MCF 10A (cell line): ENCODE measurements around the gene PNRC2. TPM values are rescaled to one million over a fixed set of nuclear protein-coding genes. Genes with fewer than 3 reads are reported as not detected.
A peak's percentile ranks its signal among the peaks of the same experiment; 100 is the strongest.

Experiments used
- BruUV-seq: library from RNA; stranded (reverse); fragments of 400-500 nt; replicated peaks from 2 replicates; lab custom pipeline; 2021; lab: Mats Ljungman, UMichigan
- CTCF ChIA-PET: fragments of 300-600 bp; sonication (Branson Sonifier 250); formaldehyde crosslinking; extraction: SDS; loops from one replicate; lab custom pipeline; 2021; ENCODE audit warnings: antibody characterized with exemption, inconsistent platforms; lab: Yijun Ruan, JAX
- POLR2A ChIA-PET: fragments of 300-600, 350-650 bp; sonication (Branson Sonifier 250); formaldehyde crosslinking; extraction: SDS; loops from one replicate; lab custom pipeline; 2020; ENCODE audit warnings: antibody characterized with exemption, inconsistent platforms; lab: Yijun Ruan, JAX
- DNase-seq: peaks from one replicate; pipeline ENCODE4 v3.0.0-alpha.2; 2018; ENCODE audit not compliant: unreplicated experiment
- H3K27ac Mint-ChIP-seq: one replicate; pipeline ENCODE4 v1.8.0; 2022; ENCODE audit warnings: mild to moderate bottlenecking, low read depth, mixed read lengths; ENCODE audit not compliant: unreplicated experiment
- H3K27me3 Mint-ChIP-seq: one replicate; pipeline ENCODE4 v1.8.0; 2022; ENCODE audit warnings: mixed read lengths; ENCODE audit not compliant: insufficient read depth, unreplicated experiment
- H3K36me3 Mint-ChIP-seq: one replicate; pipeline ENCODE4 v1.8.0; 2022; ENCODE audit warnings: mild to moderate bottlenecking, moderate library complexity, mixed read lengths; ENCODE audit not compliant: insufficient read depth, unreplicated experiment
- H3K4me1 Mint-ChIP-seq: one replicate; pipeline ENCODE4 v1.8.0; 2022; ENCODE audit warnings: mixed read lengths; ENCODE audit not compliant: insufficient read depth, unreplicated experiment
- H3K4me3 Mint-ChIP-seq: one replicate; pipeline ENCODE4 v1.8.0; 2022; ENCODE audit warnings: mild to moderate bottlenecking, moderate library complexity, mixed read lengths; ENCODE audit not compliant: unreplicated experiment
- H3K9me3 Mint-ChIP-seq: one replicate; pipeline ENCODE4 v1.8.0; 2022; ENCODE audit warnings: mixed read lengths; ENCODE audit not compliant: unreplicated experiment
- CTCF ChIP-seq: fragments of 200-600 bp; IDR thresholded peaks from one replicate; pipeline ENCODE4 v1.8.0; 2022; ENCODE audit warnings: antibody characterized with exemption, mild to moderate bottlenecking; ENCODE audit not compliant: unreplicated experiment
- intact Hi-C: fragments of 100-400 bp; cut with micrococcal nuclease; formaldehyde crosslinking; loops from 2 replicates; pipeline ENCODE4 v1.14.1; 2022
- total RNA-seq: library from RNA; stranded (reverse); gene quantifications from 2 replicates; pipeline ENCODE4 v1.2.3, GENCODE V29; 2022

The PNRC2 gene
- total RNA-seq, 1 experiment from 2014 or later, result 115 TPM

- Mint-ChIP-seq H3K4me1 (peaks cover 14% of the 10 kb centered on the region), H3K27ac (peak overlapping the region; percentile 70), H3K27me3 (no peaks in the 10 kb centered on the region), H3K4me3 (no peak overlapping the region), H3K9me3 (no peaks in the 10 kb centered on the region), H3K36me3 (no peaks in the 10 kb centered on the region)
- no peak for TF ChIP-seq CTCF
- POLR2A ChIA-PET, result interaction anchor here (0.8 to 2.2 kb wide), 6 partner anchors 12 to 43 kb away, joined by 3 to 16 read pairs (median 4); partner anchors contain the start of genes PNRC2 and SRSF10
- intact Hi-C loops, result no loop called here
- no TSS peak for BruUV-seq
- CTCF ChIA-PET, result interaction anchor here (0.6 to 1.6 kb wide), 3 partner anchors 22 to 24 kb away, joined by 3 to 7 read pairs (median 4); no protein-coding TSS in a partner anchor
- peak; percentile 85 for DNase-seq
Observed at GRCh38 chr1:24003331-24003972, 43.8 kb downstream of the PNRC2 start.

GRCh38 chr1:24004132-24004531 is 44.5 kb downstream of the PNRC2 start:
- CTCF ChIA-PET, result interaction anchor here (0.6 to 1.6 kb wide), 2 partner anchors 22 to 24 kb away, joined by 4 to 7 read pairs; no protein-coding TSS in a partner anchor
- BruUV-seq, result no TSS peak
- no peaks in the 10 kb centered on the region for H3K9me3 Mint-ChIP-seq
- H3K4me1 Mint-ChIP-seq, result peaks cover 10% of the 10 kb centered on the region
- no peak for TF ChIP-seq CTCF
- no peak overlapping the region for H3K27ac Mint-ChIP-seq
- no peaks in the 10 kb centered on the region for H3K27me3 Mint-ChIP-seq
- POLR2A ChIA-PET, result interaction anchor here (0.9 to 2.2 kb wide), 5 partner anchors 11 to 44 kb away, joined by 3 to 16 read pairs (median 6); partner anchors contain the start of genes PNRC2 and SRSF10
- intact Hi-C loops, result no loop called here
- no peak for DNase-seq
- no peaks in the 10 kb centered on the region for H3K36me3 Mint-ChIP-seq
- no peak overlapping the region for H3K4me3 Mint-ChIP-seq

- no TSS peak for BruUV-seq
- POLR2A ChIA-PET, result interaction anchor here (1.4 kb wide), 1 partner anchor 41 kb away, joined by 3 read pairs; no protein-coding TSS in a partner anchor
- no peak overlapping the region for H3K27ac Mint-ChIP-seq
Observed at GRCh38 chr1:24005163-24005562, 45.5 kb downstream of the PNRC2 start.

More at GRCh38 chr1:24005163-24005562, 45.5 kb downstream of the PNRC2 start:
- Mint-ChIP-seq H3K9me3 (no peaks in the 10 kb centered on the region), H3K36me3 (no peaks in the 10 kb centered on the region), H3K4me1 (peaks cover 18% of the 10 kb centered on the region), H3K27me3 (no peaks in the 10 kb centered on the region), H3K4me3 (no peak overlapping the region)
- intact Hi-C loops, result no loop called here
- no peak for TF ChIP-seq CTCF
- no peak for DNase-seq
- CTCF ChIA-PET, result interaction anchor here (0.6 to 1.6 kb wide), 2 partner anchors 23 to 67 kb away, joined by 4 to 7 read pairs; no protein-coding TSS in a partner anchor
